HepG2 (cell line): ENCODE data around the gene ANAPC2. TPM values are rescaled to one million over a fixed set of nuclear protein-coding genes. Genes with fewer than 3 reads are reported as not detected.

ENCODE experiments used
- GABPB1 ChIP-seq: IDR thresholded peaks from 2 replicates; pipeline ENCODE4 v1.6.1; 2016; ENCODE audit warnings: mild to moderate bottlenecking, missing genetic modification reagents, moderate library complexity, missing compliant biosample characterization
- KLF9 ChIP-seq: IDR thresholded peaks from 2 replicates; pipeline ENCODE4 v1.6.1; 2016; ENCODE audit warnings: low read depth
- NFE2L1 ChIP-seq: sonication (generic); formaldehyde crosslinking; IDR thresholded peaks from 2 replicates; pipeline ENCODE4 v1.4.0; 2020; ENCODE audit warnings: missing genetic modification reagents, mild to moderate bottlenecking, borderline replicate concordance
- PAWR ChIP-seq: sonication (generic); formaldehyde crosslinking; IDR thresholded peaks from 2 replicates; pipeline ENCODE4 v1.4.0; 2020; ENCODE audit warnings: missing genetic modification reagents, mild to moderate bottlenecking, borderline replicate concordance
- POLR2A ChIP-seq, 2 experiments: IDR thresholded peaks; 2 replicates each; pipeline ENCODE4 v1.6.1; 2011; ENCODE audit warnings: low read depth in 2 of 2, low read length in 2 of 2, mild to moderate bottlenecking in 1 of 2, moderate library complexity in 1 of 2; ENCODE audit not compliant: insufficient read depth in 1 of 2
- RBAK ChIP-seq: sonication (generic); formaldehyde crosslinking; IDR thresholded peaks from 2 replicates; pipeline ENCODE4 v1.5.1; 2020; ENCODE audit warnings: mild to moderate bottlenecking, missing genetic modification reagents
- XRCC5 ChIP-seq: fragments of 200-400 bp; formaldehyde crosslinking; optimal IDR thresholded peaks from 2 replicates; pipeline ENCODE3; 2017; ENCODE audit warnings: mild to moderate bottlenecking, low read length
- ZNF644 ChIP-seq: IDR thresholded peaks from 2 replicates; pipeline ENCODE4 v1.6.1; 2016; ENCODE audit warnings: low read depth
- ZNF713 ChIP-seq: sonication (generic); formaldehyde crosslinking; IDR thresholded peaks from 2 replicates; pipeline ENCODE4 v1.4.0; 2020; ENCODE audit warnings: mild to moderate bottlenecking, missing genetic modification reagents
- ZSCAN9 ChIP-seq: IDR thresholded peaks from 2 replicates; pipeline ENCODE4 v1.6.1; 2016; ENCODE audit warnings: borderline replicate concordance
- polyA plus RNA-seq, 8 experiments: library from polyadenylated mRNA; depleted of rRNA in 3 of 8; stranded (reverse) in 7 of 8; unstranded in 1 of 8; fragments of >200 nt; fragmentation: Illumina TruSeq in 4 of 8; extraction: Trizol in 4 of 8; gene quantifications; 2 replicates each; pipeline versions ENCODE4 v1.2.1 to v1.2.3, GENCODE V29; 2011 to 2016; ENCODE audit warnings: low read depth in 4 of 8, missing spikeins in 1 of 8, mixed read lengths in 1 of 8; ENCODE audit not compliant: insufficient read depth in 1 of 8
- total RNA-seq, 5 experiments: library from RNA; depleted of rRNA; stranded (reverse); fragments of >200 nt; fragmentation: Illumina TruSeq; extraction: Trizol; gene quantifications; 2 replicates each; pipeline ENCODE4 v1.2.3, GENCODE V29; 2016; ENCODE audit warnings: low read depth in 1 of 5
- TF ChIP-seq, protein P1 (sequence below): sonication (generic); formaldehyde crosslinking; conservative IDR thresholded peaks from 2 replicates; pipeline ENCODE4 v1.8.0; 2022; ENCODE audit warnings: low read depth, missing genetic modification reagents
- TF ChIP-seq, protein P2 (sequence below): sonication (generic); formaldehyde crosslinking; IDR thresholded peaks from 2 replicates; pipeline ENCODE4 v1.4.0; 2020; ENCODE audit warnings: mild to moderate bottlenecking, missing genetic modification reagents
- TF ChIP-seq, protein P3 (sequence below): IDR thresholded peaks from 2 replicates; pipeline ENCODE4 v1.6.1; 2016; ENCODE audit warnings: missing compliant biosample characterization, missing genetic modification reagents, borderline replicate concordance
- TF ChIP-seq, protein P4 (sequence below): sonication (generic); formaldehyde crosslinking; IDR thresholded peaks from 2 replicates; pipeline ENCODE4 v1.5.1; 2020; ENCODE audit warnings: mild to moderate bottlenecking, missing genetic modification reagents, borderline replicate concordance
- TF ChIP-seq, protein P5 (sequence below): sonication (generic); formaldehyde crosslinking; IDR thresholded peaks from 2 replicates; pipeline ENCODE4 v1.8.0; 2022; ENCODE audit warnings: missing genetic modification reagents, mild to moderate bottlenecking, inconsistent platforms, borderline replicate concordance

The ANAPC2 gene
- total and polyA plus RNA-seq, 2 of the 13 experiments (the other 11 are each of a cell fraction or from before 2014, with no cell fraction given), result 12.3 to 15.4 TPM

DNA sequence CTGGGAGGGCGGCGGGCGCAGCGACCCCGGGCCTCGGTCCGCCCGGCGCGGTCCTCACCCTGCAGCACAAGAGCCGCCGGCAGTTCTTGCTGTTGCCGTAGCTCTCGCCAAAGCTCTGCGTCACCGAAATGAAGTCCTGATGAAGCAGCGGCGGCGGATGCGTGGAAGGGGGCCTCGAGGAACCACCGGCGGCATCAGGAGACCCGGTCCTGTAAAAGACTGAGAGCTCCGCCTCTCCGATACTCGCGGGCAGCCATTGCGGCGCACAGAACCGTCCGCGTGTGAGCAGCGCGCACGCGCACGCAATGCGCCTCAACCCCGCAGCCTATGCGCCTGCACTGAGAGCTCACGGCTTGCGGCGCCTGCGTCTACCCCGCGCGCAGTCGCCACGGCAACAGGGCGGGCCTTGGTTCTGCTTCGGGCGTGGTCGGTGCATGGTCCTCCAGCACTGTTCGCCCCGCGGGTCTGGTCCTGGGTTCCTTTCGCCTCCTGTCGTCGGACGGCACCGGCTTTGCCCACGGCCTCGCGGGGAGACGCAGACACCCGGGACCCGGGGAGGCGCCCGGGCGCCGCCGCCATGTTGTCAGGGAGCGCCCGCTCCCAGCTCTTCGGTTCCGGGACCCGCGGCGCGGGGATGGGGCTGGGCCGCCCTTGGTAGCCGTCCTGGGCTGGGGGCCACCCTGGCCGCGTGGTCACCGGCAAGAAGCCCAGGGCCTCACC lies 58.7 kb downstream of the ANAPC2 start (continued):
- no peak for TF ChIP-seq RBAK (CRISPR knock-in tag)
- TF ChIP-seq, protein P1, sequence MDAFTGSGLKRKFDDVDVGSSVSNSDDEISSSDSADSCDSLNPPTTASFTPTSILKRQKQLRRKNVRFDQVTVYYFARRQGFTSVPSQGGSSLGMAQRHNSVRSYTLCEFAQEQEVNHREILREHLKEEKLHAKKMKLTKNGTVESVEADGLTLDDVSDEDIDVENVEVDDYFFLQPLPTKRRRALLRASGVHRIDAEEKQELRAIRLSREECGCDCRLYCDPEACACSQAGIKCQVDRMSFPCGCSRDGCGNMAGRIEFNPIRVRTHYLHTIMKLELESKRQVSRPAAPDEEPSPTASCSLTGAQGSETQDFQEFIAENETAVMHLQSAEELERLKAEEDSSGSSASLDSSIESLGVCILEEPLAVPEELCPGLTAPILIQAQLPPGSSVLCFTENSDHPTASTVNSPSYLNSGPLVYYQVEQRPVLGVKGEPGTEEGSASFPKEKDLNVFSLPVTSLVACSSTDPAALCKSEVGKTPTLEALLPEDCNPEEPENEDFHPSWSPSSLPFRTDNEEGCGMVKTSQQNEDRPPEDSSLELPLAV (CRISPR knock-in tag), result no peak
- TF ChIP-seq KLF9 (CRISPR knock-in tag), result 0 out of 2 replicates have a peak, but pooled peaks have one; percentile 34
- TF ChIP-seq, protein P2, sequence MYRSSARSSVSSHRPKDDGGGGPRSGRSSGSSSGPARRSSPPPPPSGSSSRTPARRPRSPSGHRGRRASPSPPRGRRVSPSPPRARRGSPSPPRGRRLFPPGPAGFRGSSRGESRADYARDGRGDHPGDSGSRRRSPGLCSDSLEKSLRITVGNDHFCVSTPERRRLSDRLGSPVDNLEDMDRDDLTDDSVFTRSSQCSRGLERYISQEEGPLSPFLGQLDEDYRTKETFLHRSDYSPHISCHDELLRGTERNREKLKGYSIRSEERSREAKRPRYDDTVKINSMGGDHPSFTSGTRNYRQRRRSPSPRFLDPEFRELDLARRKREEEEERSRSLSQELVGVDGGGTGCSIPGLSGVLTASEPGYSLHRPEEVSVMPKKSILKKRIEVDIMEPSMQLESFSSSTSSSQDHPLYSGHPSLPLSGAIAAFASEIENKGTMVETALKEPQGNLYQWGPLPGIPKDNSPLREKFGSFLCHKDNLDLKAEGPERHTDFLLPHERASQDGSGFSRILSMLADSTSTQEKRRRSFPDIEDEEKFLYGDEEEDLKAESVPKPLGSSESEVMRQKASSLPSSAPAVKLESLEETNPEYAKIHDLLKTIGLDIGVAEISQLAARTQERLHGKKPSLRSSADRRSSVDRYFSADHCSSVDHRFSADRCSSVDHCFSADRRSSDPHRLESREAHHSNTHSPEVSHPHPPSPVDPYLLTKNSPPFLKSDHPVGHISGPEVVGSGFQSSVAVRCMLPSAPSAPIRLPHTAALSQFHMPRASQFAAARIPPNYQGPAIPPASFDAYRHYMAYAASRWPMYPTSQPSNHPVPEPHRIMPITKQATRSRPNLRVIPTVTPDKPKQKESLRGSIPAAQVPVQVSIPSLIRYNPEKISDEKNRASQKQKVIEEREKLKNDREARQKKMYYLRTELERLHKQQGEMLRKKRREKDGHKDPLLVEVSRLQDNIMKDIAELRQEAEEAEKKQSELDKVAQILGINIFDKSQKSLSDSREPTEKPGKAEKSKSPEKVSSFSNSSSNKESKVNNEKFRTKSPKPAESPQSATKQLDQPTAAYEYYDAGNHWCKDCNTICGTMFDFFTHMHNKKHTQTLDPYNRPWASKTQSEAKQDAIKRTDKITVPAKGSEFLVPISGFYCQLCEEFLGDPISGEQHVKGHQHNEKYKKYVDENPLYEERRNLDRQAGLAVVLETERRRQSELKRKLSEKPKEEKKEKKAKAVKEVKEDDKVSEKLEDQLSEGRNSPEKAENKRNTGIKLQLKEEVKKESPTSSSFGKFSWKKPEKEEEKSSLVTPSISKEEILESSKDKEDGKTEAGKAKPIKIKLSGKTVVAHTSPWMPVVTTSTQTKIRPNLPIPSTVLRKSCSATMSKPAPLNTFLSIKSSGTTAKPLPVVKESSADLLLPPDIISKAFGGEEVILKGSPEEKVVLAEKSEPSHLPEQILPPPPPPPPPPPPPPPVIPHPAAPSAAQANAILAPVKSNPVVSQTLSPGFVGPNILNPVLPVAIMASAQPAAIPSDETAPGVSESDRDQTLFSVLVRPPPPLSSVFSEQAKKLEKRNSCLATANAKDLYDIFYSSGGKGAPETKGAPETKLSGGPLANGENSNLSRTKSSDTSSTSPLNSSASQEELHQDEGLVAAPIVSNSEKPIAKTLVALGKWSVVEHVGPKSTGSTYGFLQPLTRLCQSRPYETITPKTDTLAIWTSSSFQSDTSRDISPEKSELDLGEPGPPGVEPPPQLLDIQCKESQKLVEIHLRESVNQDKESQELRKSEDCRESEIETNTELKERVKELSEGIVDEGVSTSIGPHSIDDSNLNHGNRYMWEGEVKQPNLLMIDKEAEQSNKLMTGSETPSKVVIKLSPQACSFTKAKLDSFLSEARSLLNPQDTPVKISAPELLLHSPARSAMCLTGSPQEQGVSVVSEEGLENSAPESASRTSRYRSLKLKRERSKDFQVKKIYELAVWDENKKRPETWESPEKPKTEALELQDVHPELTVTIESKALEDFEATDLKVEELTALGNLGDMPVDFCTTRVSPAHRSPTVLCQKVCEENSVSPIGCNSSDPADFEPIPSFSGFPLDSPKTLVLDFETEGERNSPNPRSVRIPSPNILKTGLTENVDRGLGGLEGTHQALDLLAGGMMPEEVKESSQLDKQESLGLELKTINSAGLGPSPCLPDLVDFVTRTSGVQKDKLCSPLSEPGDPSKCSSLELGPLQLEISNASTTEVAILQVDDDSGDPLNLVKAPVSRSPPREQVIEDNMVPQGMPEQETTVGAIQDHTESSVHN (CRISPR knock-in tag), result no peak
- TF ChIP-seq NFE2L1 (CRISPR knock-in tag), result no peak
- no peak for TF ChIP-seq ZNF644 (CRISPR knock-in tag)
- TF ChIP-seq, protein P3, sequence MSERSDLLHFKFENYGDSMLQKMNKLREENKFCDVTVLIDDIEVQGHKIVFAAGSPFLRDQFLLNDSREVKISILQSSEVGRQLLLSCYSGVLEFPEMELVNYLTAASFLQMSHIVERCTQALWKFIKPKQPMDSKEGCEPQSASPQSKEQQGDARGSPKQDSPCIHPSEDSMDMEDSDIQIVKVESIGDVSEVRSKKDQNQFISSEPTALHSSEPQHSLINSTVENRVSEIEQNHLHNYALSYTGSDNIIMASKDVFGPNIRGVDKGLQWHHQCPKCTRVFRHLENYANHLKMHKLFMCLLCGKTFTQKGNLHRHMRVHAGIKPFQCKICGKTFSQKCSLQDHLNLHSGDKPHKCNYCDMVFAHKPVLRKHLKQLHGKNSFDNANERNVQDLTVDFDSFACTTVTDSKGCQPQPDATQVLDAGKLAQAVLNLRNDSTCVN (CRISPR knock-in tag), result 0 out of 2 replicates have a peak, but pooled peaks have one; percentile 55
- no peak for TF ChIP-seq PAWR
- no peak; the same call in 1 of the 2 replicates for TF ChIP-seq ZNF713 (CRISPR knock-in tag)
- TF ChIP-seq POLR2A (IDR thresholded peaks at IDR 0.05; ENCODE audit: insufficient read depth in 1 of 2, low read depth in 2 of 2, low read length in 2 of 2), result peak; percentile 73 to 91
- peak; percentile 46 for TF ChIP-seq XRCC5
- TF ChIP-seq GABPB1, result peak; percentile 78
- TF ChIP-seq ZSCAN9 (CRISPR knock-in tag), result no peak; the same call in 1 of the 2 replicates
- TF ChIP-seq, protein P4, sequence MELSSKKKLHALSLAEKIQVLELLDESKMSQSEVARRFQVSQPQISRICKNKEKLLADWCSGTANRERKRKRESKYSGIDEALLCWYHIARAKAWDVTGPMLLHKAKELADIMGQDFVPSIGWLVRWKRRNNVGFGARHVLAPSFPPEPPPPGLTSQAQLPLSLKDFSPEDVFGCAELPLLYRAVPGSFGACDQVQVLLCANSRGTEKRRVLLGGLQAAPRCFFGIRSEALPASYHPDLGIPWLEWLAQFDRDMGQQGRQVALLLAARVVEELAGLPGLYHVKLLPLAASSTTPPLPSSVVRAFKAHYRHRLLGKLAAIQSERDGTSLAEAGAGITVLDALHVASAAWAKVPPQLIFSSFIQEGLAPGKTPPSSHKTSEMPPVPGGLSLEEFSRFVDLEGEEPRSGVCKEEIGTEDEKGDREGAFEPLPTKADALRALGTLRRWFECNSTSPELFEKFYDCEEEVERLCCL (CRISPR knock-in tag), result no peak
- TF ChIP-seq, protein P5, sequence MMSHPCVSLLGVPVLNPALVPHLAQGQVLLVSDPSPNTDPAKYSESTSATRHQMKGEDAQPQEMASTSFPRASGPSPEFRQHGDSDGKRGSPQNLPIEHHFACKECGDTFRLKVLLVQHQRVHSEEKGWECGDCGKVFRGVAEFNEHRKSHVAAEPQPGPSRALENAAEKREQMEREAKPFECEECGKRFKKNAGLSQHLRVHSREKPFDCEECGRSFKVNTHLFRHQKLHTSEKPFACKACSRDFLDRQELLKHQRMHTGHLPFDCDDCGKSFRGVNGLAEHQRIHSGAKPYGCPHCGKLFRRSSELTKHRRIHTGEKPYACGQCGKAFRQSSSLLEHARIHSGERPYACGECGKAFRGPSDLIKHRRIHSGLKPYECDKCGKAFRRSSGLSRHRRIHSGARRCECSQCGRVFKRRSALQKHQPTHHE (CRISPR knock-in tag), result no peak; the same call in 1 of the 2 replicates
